GM04503 (cell line): ENCODE measurements around the gene PLLP.

ENCODE experiments used
- DNase-seq: peaks from one replicate; pipeline ENCODE4 v3.0.0-alpha.2; 2012; ENCODE audit warnings: low read depth

The PLLP gene

DNA sequence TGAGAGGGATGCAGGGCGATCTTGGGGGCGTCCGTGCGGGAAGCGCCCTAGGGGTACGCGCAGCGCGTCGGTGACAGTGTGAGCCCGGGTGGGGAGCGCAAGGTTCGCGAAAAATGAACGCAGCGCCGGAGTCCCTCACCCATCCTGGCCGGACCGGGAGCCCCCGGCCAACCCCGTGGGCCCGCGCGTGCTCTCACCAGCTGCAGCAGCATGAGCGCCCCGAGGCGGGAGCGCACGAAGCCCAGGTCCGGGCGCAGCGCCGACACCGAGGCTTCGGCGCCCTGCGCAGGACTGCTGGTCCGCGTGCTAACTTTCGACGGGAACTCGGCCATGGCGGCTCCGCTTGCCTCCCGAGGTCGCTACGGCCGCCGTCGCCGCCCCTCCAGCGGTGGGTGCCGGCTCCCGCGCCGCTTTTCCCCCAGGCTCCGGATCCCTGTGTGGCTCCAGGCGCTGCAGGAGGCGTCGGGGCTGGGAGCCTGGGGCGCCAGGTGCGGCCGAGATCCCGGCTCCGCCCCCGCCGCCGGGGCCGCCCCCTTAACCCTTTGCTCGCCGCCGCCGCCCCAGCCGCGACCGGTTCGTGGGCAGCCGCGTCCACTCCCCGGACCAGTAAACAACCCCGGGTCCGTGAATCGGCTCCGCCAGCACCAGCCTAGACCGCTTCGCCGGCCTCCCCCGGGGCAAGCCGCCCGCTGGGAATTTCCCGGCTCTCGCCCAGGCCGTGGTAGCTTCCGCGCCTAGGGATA lies at the start of gene PLLP:
Gene PLLP, minus strand, starts transcription at position 464 of the 743 bp plus-strand sequence. Its CDS starts 132 bp downstream, at position 332.
- DNase-seq: no peak

GRCh38 chr16:57333402-57333801 lies 48.9 kb upstream of the PLLP start:
- no peak for DNase-seq

GRCh38 chr16:57331355-57331754 lies 46.9 kb upstream of the PLLP start:
- no peak for DNase-seq

GRCh38 chr16:57329718-57330327 lies 45.4 kb upstream of the PLLP start:
- DNase-seq: no peak

DNA sequence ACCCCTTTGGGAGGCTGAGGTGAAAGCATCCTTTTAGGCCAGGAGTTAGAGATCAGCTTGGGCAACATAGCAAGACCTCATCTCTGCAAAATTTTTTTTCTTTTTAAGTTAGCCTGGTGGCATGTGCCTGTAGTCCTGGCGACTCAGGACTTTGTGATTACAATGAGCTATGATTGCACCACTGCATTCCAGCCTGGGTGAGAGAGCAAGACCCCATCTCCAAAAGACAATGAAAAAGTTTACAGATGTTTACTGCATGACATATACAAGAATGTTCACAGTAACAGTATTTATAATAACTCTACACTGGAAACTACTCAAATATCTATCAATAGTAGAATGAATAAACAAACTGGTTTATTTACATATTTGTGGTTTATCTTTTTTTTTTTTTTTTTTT lies 41.0 kb upstream of the PLLP start:
- DNase-seq: peak; percentile 49

DNA sequence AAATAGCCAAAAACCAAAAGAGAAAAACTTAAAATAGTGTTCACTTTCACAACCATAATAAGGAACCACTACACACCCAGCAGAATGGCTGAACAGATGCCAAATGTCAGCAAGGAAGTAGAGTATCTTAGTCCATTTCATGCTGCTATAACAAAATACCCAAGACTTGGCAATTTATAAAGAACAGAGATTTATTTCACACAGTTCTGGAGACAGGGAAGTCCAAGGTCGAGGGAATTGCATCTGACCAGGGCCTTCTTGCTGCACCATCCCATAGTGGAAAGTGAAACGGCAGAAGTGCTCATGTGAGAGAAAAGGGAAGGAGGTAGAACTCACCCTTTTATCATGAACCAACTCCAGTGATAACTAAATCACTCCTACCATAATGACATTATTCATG lies 40.3 kb upstream of the PLLP start:
- no peak for DNase-seq

DNA sequence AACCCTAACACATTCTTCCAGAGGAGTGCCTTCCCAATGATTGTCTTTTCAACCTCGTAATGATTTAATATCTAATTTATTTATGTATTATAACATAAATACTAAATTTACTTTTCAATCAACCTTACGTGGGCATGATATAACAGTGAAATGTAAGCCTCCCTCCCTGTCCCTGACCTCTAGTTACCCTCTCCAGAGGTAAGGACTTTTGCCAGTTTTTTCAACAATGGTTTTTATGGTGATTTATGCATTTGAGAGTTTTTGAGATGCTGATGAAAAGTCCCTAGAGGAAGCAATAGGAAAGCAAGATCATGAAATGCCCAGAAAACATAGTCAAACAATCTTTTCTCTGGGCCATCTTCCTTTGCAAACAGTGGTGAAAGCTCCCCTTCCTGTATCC lies 35.2 kb upstream of the PLLP start:
- no peak for DNase-seq

DNA sequence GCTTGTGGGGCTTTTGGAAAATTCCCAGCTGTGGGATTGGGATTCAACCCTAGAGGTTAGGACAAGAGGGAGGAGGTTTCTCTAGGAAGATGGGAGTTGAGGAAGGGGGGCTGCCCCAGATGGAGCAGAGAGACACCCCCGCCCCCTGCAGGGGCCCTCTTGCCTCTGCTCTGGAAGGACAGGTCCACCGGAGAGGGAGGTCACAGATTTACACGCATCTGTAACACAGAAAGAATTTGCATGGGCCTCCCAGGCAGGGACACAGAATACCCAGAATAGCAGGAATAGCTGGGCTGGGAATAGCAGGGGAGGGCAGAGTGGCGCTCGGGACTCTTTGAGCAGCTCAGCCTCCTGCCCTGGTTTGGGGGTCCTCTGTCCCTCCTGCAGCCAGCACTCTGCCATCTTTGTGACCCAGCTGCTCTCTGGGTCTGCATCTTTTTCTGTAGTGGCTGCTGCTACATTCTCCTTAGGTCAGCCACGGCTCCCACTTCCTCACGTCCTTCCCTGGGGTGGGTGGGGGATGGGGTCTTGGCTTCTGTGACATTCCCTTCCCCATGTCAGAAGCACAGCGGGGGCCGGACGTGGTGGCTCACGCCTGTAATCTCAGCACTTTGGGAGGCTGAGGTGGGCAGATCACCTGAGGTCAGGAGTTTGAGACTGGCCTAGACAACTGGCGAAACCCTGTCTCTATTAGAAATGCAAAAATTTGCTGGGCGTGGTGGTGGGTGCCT lies 33.9 kb upstream of the PLLP start:
- no peak for DNase-seq

DNA sequence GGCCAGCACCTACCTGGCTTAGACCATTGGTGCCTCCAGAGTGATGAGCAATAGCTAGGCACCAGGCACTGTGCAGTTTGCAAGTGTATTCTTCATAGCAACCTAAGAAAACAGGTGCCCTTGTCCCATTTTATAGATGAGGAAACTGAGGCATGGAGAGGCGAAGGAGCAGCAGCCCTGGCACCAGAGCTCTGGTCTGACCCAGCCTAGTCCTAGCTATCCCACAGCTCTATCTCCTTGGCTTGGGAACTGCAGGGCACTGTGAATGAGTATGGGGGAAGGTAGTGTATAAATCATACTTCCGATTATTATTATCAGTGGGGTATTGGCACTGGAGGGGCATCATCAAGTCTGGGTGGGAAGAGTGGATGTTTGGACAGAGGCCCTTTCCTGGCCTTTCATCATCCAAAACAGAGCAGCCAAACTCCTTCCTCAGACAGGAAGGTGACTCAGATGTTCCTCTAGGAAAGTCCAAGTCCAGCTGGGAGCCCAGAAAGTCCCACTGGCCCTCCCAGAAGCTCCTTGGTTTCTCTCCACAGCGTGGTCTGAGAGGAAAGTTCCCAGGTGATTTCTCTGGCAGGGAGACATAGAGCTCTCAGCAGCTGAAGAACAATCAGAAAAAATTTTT lies 32.0 kb upstream of the PLLP start:
- peak; percentile 59 for DNase-seq

DNA sequence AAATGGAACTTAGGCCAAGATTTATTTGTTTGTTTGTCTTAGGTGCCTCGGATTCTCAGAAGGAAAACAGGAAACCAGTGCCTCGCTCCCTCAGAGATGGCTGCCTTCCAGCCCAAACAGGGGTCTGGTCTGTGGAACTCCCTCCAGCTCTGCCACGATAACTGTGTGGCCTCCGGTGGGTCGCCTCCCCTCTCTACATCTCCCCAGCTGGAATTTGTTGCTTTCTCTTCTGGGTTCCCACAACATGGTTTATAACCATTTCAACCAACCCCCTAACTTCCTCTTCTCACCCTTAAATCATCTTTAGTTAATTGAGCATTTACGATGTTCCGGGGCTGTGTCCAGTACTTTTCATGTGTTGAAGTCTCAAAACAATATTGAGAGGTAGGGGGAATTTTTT lies 30.9 kb upstream of the PLLP start:
- DNase-seq: no peak

- no peak for DNase-seq
Observed at GRCh38 chr16:57314161-57314785, 29.8 kb upstream of the PLLP start.

GRCh38 chr16:57313509-57313908 lies 29.0 kb upstream of the PLLP start:
- DNase-seq: no peak

- DNase-seq: no peak
Observed at GRCh38 chr16:57310801-57311200, 26.3 kb upstream of the PLLP start.

DNA sequence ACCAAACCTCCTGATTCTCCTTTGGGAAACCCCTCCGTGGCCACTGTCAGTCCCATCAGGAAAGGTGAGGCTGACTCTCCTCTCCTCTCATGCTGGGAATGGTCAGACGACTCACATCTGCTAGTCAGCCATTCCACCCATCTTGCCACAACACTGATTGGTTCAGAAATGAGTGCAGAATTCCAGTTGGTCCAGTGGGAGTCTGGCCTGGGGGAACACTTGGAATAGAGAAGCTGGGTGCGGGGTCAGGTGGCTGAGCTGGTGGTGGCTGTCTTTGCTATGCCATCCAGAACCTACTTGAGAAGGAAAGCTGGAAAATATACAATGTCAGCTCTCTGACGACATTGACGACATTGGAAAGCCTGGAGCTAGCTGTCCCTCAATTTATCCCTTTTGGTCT lies 23.6 kb upstream of the PLLP start:
- DNase-seq: no peak

GRCh38 chr16:57307365-57307764 lies 22.9 kb upstream of the PLLP start:
- DNase-seq: no peak

DNA sequence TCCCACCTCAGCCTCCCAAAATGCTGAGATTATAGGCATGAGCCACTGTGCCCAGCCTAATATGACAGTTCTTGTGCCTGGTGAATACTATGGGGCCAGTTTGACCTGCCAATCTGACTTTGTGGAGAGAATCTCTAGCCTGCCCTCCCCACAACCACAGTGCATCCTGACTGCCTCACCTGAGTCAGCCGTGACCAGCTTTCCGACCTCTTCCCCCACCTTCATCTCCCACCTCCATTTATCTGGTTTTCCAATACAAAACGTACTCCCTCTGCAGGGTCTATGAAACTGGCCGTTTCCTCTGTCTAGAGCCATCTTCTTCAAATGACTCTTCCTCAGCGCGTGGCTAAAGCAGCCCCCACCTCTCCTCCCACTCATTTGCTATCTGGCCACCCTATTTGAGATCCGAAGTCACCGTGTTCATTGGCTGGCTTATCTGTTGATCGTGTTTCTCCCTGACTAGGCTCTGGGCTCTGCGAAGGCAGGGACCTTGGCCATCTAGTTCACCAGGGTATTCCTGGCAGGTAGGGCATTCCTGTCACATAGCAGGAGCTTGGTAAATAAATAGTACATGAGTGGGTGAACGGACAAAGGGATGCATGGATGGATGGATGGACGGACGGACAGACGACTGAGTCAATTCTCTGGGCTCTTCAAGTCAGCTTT lies 22.3 kb upstream of the PLLP start:
- no peak for DNase-seq

DNA sequence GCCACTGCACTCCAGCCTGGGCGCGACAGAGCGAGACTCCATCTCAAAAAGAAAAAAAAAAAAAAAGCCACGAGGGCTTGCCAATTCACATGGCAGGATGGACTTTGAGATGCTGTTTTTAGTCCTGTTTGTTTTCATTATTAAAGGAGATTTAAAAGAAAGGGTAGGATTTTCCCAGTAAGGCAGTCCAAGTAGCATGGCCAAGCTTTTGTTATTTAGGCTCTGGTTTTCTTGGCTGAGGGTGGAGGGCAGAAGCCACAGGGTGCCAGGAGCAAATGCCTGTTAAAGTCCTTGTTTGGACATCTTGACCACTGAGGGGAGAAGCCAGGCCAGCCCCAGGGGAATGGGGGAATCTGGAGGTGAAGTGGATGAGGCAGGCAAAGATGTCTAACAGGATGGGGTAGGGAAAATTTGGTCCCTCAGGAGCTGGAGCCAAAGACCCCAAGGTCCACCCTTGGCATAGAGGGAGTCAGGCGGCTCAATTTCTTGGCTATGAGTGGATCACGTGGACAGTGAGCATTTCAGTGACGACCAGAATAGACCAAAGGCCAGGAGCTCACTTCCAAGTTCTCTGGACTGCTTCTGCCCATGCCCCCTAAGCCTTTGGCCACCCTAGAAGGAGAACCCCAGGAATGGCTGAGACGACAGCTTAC lies 20.8 kb upstream of the PLLP start:
- DNase-seq: no peak

- DNase-seq: peak; percentile 37
Observed at GRCh38 chr16:57304169-57305061, 19.9 kb upstream of the PLLP start.

DNA sequence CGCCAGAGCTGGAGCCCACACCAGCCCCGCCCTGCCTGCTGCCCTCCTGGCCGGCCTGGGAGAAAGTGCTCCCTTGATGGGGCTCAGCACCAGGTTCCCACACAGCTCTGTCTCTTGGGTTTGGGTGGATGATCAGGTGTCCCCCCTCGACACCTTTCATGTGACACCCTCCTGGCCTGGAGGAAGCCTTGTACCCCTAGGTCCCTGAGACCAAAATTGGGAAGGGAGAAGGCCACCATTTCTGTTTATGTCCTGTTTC lies 19.4 kb upstream of the PLLP start:
- DNase-seq: no peak
